Measurements from ENCODE around the gene BLZF1.

DNA sequence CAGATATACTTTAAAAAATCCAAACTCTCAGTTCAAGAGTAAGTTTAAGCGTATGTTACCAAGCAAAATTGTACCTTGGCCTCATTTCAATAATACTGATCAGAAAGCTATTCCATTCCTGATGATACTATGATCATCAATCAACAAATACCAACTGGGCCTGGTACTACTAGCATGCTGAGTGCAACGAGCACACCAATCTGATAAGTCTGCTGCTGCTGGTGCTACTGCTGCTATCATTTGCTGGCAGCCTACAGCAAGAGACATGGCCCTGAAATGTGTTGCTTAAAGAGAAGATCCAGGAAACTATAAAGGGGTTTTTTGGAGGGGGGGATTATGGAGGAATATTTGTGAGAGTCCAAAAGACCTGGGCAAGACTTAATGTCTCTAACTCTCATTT, 40.1 kb upstream of the BLZF1 start:
- TF ChIP-seq, protein P1, sequence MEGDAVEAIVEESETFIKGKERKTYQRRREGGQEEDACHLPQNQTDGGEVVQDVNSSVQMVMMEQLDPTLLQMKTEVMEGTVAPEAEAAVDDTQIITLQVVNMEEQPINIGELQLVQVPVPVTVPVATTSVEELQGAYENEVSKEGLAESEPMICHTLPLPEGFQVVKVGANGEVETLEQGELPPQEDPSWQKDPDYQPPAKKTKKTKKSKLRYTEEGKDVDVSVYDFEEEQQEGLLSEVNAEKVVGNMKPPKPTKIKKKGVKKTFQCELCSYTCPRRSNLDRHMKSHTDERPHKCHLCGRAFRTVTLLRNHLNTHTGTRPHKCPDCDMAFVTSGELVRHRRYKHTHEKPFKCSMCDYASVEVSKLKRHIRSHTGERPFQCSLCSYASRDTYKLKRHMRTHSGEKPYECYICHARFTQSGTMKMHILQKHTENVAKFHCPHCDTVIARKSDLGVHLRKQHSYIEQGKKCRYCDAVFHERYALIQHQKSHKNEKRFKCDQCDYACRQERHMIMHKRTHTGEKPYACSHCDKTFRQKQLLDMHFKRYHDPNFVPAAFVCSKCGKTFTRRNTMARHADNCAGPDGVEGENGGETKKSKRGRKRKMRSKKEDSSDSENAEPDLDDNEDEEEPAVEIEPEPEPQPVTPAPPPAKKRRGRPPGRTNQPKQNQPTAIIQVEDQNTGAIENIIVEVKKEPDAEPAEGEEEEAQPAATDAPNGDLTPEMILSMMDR (IDR thresholded peaks at IDR 0.05; ENCODE audit: low read length): no peak
- TF ChIP-seq EZH2 (optimal IDR thresholded peaks at IDR 0.05; ENCODE audit: low read depth, low read length) (no peak), EZH2phosphoT487 (IDR thresholded peaks at IDR 0.05; ENCODE audit: low read length) (no peak)

All from MM.1S (cell line).